ENCODE data around the gene HDAC7.

Gene HDAC7

DNA sequence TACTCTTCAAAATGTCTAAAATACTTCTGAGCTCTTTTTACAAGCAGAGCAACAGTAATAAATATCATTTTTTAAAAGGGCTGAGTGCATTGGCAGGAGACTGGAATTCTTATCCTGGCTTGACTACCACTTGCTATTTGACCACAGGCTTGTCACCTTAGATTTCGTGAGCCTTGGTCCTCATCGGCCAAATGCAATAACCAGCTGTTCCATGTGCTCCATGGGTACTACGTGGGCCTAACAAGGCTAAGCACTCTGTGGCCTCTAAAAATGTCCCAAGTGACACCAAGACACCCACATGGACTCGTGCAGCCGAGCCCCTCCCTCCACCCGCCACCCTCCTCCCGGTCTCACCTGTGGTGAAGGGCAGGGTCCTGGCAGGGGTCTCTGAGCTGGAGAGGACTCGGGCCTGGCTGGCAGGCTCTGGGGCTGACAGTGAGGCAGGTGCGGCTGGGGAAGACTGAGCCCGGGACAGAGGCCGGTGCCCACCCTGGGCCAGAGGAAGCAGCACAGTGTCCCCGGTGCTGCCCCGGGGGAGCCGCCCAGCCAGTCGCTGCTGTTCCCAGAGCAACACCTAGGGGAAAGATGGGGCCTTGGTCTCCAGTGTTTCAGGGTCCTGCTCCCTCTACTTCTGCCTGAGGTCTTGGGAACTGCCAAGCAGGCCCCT is 26.6 kb downstream of the HDAC7 start:
- no peak for DNase-seq (ENCODE audit: low read depth)

DNA sequence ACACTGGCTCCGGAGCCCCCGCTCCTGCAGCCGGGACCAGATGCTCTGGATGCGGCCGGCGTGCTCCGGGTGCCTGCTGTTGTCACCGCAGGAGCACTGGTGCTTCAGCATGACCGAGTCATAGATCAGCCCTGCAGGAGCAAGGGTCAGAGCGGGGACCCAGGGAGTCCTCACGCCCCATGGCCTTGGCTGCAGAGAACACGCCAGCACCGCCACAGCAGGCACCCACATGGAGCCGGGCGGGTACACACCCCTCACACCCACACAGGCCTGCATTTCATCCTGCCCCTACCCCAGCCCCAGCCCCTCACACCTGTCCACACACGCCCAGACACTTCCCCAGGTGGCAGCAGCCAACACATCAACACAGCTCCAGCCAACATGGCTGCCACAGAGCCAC is 27.8 kb downstream of the HDAC7 start:
- no peak for DNase-seq (ENCODE audit: low read depth)

DNA sequence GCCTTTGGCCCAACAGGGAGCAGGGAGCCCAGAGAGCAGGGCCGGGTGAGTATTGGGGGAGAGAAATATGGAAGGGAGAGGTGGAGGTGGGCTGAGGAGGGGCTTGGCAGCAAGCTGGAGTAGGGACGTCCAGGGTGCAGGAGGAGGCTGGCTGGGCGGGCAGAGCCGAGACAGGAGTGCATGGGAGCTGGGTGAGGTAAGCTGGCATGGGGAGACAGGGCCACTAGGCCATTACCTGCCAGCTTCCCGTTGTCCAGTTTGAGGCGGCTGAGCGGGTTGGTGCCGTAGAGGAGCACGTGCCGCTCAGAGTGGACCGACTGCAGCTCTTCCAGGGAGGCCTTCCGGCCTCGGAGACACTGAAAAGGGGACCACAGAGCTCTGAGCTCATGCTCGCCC is 28.4 kb downstream of the HDAC7 start:
- DNase-seq (ENCODE audit: low read depth), result no peak

DNA sequence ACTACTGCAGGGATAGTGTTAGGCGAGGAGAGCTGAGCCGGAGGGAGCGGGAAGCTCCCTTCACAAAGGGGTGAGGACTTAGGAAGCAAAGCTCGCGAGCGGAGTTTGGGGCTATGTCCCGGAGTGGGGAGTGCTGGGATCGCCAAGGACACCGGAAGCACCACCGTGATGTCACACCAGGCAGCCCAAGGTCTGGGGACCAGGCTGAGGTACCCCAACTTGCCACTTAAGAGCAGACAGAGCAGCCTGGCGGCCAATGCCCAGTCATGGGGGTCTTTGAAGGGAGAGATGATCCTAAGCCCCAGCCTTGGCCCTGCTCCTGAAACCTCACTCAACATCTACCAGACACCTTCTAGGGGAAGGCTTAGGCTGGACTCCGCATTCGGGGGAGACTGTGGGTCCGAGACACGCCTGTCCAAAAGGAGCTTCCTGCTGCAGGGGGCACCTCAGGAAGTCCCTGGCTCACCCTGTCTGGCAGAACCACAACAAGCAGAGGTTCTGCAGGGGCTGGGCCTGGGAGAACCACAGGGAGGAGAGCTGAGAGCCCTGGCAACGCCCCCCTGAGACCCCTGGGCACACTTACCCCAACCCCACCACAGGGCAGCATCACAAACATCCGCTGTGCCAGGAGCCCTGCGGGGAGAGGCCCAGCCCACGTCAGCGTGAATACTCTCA is 28.9 kb downstream of the HDAC7 start:
- no peak for DNase-seq (ENCODE audit: low read depth)

DNA sequence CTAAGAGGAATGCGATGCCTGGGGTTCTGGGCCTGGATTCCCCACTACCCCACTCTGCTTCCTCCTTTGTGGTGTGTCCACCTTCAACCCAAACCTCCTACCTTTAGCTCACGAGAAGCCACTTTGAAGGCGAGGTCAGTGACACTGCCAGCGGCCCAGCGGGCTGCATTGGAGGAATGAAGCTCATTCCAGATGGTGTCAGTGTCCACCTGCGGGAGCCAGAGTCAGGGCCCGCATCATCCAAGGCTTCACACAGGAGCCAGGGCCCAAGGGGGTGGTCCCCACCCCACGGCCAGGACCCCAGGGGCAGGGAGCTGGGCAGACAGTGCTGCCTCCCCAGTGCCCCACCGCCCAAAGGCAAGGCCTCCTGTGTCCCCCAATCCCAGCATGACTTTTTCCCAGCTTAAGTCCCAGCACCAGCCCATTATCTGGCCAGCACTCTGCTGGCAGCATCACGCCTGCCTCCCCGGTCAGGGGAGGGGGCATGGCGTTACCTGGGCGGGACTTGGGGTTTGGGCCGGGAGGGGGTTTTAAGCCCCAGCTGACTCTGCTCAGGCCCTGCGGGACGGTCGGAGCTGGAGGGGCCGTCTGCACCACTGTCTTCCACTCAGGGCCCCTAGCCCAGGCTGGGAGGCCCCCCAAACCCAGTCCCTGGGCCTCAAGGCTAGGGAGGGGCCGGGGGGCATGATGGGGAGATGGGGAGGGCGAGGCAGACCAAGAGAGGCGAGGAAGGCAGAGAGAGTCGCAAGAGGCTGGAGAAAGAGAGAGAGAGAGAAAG is 29.8 kb downstream of the HDAC7 start:
- no peak for DNase-seq (ENCODE audit: low read depth)

DNA sequence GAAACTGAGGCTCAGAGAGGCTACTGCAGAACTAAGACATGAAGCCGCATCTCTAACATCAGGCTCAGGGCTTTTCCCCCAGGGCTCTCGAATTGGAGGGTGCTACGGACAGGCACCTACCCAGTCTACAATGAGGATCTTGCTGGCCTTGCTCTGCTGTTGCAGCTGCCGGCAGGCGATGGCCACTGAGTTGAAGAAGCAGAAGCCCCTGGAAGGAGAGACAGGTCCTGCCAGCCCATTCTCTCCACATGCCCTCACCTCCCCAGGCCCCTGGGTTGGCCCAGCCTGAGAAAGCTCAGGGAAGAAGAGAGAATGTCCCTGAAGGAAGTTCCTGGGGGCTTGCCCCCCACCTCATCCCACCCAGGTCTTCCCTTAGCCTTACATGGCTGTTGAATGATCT is 30.6 kb downstream of the HDAC7 start:
- DNase-seq (ENCODE audit: low read depth), result no peak

DNA sequence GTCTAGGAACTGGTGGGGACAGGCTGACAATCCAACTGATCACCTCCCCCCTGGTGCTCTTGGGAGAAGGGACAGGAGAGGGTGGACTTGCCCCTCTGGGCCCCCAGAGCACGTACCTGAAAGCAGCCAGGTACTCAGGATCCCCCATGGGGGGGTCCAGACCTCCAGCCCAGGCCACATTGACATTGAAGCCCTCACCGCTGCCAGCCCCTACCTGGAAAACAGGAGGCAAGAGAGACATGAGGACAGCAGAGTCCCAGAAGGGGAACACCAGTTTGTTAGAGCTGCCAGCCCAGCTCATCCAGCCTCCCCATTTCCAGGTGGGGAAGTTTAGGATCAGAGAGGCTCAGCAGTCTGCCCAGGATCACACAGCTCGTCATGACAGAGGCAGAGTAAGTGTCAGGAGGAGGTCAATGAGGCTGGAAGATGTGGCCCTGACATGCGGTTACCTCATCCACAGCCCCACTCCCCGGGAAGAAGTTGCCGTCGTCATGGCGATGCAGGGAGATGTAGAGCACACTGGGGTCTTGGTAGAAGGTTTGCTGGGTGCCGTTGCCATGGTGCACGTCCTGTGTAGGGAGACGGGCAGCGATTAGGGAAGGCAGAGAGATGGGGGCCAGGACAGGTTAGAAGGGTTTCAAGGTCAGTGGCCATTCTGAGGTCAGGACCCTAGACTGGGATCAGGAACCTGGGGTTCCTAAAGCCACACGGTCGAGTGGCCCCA is 31.9 kb downstream of the HDAC7 start:
- DNase-seq (ENCODE audit: low read depth), result no peak

DNA sequence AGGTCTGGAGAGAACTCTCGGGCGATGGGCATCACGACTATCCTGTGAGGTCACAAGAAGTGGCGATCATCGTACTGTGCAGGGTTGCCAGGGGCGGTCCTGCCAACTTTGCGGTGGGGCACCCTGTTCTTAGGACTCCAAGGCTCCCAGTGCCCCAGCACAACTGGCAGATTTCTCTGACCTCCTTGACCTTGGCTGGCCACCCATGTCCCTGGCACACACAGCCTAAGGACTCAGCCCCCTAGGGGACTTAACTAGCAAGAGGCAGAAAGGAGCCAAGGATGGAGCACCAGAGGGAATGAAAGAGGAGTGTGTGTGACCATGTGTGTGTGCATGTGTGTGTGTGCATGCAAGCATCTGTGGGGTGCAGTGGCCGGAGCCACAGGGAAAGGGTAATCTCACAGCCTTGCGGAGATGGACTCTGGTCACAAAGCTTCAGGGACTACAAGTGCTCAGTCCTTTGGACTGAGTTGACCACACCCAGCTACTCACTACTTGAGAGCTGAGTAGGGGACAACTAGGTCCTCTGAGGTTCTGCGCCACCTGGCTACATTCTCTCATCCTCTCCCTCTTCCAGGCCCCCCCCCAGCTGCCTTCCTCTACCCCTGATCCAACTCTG is 32.9 kb downstream of the HDAC7 start:
- DNase-seq (ENCODE audit: low read depth), result no peak

DNA sequence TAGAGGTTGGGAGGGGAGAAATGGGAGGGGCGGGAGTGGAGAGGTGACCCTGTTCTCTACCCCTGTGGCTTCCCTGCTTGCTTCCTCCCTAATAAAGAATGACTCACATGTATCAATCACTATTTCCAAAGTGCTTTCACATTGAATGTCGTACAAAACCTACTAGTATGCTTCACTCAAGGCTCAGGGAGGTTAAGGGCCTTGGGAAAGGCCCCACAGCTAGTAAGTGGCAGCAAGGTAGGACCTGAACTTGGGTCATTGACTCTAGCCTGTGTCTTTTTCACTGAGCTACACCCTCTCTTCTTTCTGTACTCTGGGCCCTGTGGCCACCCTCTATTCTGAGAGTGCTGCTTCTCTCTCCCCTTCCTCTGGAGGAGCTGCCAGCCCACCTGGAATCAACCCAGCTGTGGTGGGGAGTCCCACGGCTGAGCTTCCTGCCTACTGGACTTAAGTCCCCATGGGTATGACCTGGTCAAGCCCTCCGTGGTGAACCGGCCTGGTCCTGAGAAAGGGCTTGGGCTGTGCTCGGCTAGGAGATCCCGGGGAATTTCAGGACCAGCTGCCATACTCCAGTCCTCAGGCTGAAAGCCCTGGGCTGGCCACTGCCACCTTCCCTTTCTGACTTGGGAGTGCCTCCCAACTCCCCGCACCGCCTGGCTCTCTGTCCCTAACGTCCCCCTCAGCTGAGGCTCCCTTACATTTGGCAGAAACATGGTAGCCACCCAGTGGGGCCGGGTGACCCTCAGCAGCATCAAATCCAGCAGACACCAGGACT is 33.6 kb downstream of the HDAC7 start:
- no peak for DNase-seq (ENCODE audit: low read depth)

DNA sequence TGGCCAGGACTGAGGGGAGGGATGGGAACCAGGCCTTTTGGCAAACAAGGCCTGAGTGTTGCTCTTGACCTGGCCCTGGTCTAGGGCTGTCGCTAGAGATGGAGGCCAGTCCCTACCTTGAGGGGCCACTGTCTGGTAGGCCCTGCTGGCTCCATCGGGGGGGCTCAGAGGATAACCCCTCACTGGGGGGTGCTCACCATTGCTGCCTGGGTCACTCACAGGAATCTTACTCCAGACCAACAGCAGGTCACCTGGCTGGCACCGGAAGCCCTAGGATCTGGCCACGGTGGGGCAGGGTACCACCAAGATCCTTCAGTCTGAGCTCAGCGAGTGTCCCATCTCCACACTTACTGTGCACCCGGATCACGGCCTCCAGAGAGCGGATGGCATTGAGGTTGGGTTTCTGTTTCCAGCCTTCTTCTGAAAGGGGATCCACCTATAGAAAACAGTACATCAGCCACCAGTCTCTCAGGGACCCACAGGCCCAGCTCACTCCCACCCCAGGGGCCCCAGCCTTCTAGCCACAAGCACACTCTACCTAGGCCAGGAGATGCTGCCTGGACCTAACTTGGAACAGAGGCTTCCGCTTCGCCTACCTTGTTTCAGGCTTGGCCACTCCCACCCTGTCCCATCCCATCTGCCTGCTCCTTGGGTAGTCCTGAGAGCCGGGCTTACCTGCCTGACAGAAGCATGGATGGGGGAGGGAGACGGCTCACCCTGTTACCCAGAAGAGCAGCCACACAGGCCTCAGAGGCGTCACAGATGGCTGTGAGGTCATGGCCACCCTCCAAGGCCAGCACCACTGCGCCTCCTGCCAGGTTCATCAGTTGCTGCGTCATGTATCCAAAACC is 34.4 kb downstream of the HDAC7 start:
- no peak for DNase-seq (ENCODE audit: low read depth)

DNA sequence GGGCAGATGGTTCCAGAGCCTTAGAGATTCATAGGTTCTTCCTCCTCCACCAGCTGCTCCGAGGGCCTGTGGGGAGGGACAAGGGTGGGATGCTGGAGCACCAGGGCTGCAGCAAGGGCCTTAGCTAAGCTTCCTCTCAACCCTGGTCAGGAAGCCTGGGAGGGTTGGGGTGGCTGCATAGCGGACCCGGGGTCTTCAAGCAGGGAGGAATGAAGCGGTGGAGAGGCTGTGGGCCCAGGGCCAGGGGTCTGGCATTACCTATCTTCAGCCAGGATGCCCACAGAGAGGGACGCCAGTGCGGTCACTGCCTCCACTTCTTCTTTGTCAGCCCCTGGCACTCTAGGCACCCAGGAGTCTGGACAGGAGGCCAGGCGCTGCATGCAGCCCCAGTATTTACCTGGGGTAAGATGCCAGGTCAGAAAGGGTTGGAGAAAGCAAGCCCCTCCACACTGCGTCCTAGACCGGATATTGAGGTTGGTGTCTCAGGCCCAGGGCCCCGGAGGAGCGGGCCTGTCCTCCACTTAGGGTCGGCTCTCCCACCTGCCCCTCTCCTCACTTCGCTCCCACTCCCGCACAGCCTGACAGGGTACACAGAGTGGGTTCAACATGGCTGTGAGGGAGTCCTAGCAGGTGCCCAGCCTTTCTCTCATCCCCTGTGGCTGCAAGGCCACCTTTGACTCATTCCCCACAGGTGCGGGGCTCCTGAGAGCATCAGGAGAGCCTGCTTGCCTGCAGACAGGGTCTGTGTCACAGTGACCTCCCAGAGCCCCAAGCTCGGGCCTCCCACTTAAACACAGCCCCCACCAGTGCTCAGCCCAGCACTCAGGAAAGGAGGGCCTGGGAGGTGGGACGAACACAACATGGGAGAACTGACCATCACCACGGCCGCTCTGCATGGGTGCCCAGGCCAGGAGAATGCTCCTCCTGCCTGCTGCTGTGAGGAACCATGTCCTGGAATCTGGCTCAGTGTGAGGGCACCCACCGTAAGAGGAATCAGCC is 35.6 kb downstream of the HDAC7 start:
- no peak for DNase-seq (ENCODE audit: low read depth)

DNA sequence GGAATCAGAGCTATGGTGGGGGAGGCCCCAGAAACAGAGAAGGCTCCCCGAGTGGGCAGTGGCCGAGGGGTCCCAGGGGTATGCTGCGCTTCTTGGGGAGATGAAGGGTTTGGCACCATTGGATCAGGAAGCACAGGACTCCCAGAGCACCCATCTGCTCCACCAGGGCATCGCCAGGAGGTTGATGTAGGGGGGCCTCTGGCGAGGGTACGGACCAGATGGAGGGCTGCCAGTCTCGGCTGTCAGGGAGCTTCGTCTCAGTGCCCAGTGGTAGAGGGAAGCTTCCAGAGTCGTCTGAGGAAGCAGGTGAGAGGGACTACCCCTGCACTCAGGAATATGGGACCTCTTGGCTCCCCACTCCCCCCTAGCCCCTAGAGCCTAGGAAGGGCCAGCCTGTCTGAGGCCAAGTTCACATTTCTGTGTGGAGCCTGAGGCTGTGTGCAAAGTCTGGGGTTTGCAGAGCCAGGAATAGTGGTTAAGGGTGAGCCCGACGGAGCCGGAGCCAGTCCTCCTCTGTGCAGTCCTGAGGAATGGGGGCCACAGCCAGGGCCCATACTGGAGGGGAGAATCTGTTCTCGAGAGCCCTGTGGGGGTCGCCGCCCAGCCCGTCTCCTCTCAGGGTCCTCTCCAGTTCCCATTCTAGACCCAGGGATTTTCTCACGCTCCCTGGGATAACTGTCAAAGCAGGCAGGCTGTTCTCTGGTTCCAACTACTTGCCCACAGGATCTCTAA is 36.5 kb downstream of the HDAC7 start:
- DNase-seq (ENCODE audit: low read depth), result no peak

DNA sequence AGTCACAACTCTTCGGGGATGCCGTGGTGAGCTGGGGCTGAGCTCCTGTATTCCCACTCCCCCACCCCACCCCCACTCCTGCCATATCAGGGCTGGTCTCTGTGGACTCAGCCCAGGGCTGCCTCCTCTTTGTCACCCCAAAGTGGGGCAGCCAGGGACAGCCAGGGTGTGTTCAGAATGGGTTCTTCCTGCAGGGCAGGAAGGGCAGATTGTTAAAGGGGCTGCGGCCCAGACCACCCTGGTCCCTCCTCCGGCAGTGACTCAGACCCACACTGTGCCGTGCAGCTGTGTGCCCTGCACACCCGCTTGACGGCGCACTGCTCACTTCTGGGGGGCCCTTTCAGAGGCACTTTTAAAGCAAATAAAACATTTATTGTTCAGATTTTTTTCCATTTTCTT is 37.3 kb downstream of the HDAC7 start:
- DNase-seq (ENCODE audit: low read depth), result no peak

DNA sequence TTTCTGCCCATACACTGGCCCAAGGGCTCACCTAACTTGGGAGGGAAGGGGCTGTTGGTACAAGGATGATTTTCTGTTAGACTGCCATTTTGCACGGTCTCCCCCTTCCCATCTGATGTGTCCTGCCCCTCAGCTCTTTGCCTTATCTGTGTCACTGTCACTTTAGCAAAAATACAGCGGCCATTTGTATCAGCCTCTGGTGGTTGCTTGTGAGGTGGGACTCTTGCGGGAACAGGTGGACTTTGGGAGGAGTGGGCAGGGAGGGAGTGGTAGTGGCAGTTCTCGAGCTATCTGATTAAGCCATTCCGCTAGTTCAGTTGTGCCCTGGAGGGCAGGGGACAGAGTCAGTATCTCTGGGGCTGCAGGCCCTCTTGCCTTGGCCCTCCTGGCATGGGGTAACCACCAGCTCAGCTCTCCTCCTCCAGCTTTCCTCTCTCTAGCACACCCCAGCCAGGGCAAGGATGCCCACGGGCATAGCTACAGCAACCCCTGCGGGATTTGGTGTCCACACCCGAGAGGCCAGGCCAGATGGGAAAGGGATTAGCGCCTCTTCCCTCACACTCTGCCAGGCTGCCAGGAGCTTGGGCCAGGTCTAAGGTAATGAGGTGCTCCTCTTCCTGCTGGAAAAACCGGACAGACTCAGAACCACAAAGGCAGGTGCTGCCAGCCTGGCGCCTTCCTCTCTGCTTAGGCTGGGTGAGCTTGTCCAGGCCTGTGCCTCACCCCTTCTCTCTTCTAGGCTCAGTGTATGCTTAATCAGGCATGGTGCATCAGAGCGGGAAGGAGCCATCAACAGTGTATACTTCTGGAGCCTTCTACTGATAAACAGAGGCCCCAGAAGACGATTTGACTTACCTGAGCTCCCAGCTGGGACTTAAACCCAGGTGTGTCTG is 38.0 kb downstream of the HDAC7 start:
- no peak for DNase-seq (ENCODE audit: low read depth)

DNA sequence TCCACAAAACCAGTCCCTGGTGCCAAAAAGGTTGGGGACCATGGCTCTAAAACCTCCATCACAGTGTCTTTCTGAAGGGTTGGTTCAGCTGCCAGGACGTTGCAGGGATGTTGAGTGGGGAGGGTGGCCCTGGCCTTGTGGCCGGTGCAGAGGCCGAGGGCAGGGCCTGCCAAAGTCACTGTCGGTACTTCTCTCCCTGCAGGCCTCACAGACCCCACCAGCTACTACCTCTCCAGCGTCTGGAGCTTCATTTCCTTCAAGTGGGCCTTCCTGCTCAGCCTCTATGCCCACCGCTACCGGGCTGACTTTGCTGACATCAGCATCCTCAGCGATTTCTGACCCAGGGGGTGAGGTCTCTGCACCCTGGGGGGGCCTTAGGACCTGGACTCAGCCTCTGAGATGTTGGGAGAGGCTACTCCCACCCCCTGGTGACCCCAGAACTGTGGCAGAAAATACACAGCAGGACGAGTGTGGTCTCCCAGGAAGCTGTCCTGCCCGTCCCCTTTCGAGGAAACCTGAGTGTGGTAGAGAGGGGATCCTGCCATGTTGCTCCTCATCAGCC is 39.7 kb downstream of the HDAC7 start:
- DNase-seq (ENCODE audit: low read depth), result no peak

DNA sequence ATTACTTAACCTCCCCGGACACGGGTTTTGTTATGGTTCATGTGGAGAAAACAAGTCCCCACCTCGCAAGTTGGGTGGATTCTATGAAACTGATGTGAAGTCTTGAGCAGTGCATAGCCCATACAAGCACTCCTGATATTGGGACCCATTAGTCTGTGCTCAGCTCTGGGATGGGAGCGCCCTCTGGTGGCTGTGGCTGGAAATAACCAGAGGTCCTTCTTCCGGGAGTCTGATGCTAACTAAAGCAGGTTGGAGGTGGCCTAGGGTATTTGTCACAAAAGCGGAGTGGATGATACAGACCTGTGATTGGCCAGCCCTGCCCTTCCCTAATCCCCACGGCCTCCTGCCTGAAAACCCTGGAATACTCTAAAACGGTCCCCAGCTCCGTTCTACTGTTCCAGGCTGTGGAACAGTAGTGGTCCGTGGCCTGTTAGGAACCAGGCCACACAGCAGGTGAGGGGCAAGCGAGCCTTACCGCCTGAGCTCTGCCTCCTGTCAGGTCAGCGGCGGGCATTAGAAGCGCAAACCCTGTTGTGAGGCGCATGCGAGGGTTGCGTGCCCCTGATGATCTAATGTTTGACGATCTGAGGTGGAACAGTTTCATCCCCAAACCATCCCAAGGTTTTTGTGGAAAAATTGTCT is 40.3 kb downstream of the HDAC7 start:
- peak; percentile 85 for DNase-seq (ENCODE audit: low read depth)

DNA sequence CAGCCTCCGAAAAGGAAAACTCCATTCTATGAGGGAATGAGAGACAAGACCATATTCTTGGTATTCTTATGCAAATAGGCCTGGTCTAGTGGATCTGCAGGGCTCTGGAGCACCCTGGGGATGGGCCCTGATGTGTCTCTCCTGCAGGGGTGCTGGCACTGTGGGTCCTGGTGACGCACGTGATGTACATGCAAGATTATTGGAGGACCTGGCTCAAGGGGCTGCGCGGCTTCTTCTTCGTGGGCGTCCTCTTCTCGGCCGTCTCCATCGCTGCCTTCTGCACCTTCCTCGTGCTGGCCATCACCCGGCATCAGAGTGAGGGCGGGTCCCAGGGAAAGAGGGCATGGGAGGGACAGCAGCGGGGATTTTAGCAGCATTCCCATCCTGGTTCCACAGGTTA is 40.8 kb downstream of the HDAC7 start:
- DNase-seq (ENCODE audit: low read depth), result no peak
